ENCODE data around the gene GRIK4. TPM values are rescaled to one million over a fixed set of nuclear protein-coding genes. Genes with fewer than 3 reads are reported as not detected.

GRIK4 gene
- total and polyA plus RNA-seq, 2 donors (not counting 1 experiment from before 2014, with no cell fraction given): 0.12 to 0.27 TPM

GRCh38 chr11:120717623-120718022 lies 206.1 kb downstream of the GRIK4 start:
- Histone ChIP-seq H3K9me3 (ENCODE audit: control extremely low read depth in 1 of 3, control insufficient read depth in 2 of 3, insufficient read depth in 1 of 3, low read length in 2 of 3) (no peaks in the 10 kb centered on the region), H3K9ac (ENCODE audit: low read length) (no peak overlapping the region), H3K4me2 (replicated peaks; ENCODE audit: low read depth, low read length, poor library complexity, severe bottlenecking) (no peak overlapping the region), H4K20me1 (ENCODE audit: control insufficient read depth, insufficient read depth, low read length, poor library complexity, severe bottlenecking) (no peaks in the 10 kb centered on the region), H3K27ac (ENCODE audit: low read length in 2 of 2) (no peak overlapping the region), H3K79me2 (ENCODE audit: control insufficient read depth, insufficient read depth, low read length) (no peaks in the 10 kb centered on the region), H2AFZ (ENCODE audit: insufficient read depth, low read depth, low read length, poor library complexity, severe bottlenecking) (no peak overlapping the region), H3K4me3 (ENCODE audit: control extremely low read depth in 1 of 5, extremely low read depth in 1 of 5, insufficient read depth in 1 of 5, low read depth in 2 of 5, low read length in 4 of 5) (no peak overlapping the region), H3K36me3 (replicated peaks in 1 of 2; ENCODE audit: control extremely low read depth in 1 of 2, control insufficient read depth in 1 of 2, extremely low read depth in 1 of 2, insufficient read depth in 2 of 2, low read length in 1 of 2) (no peaks in the 10 kb centered on the region), H3K4me1 (ENCODE audit: control insufficient read depth in 2 of 2, insufficient read depth in 2 of 2, low read length in 2 of 2) (peaks cover 0 to 8% of the 10 kb centered on the region in 2 donors), H3K27me3 (replicated peaks in 1 of 4; ENCODE audit: control extremely low read depth in 1 of 4, control insufficient read depth in 3 of 4, insufficient read depth in 4 of 4, low read length in 3 of 4) (peaks cover 0 to 2% (median 0%) of the 10 kb centered on the region in 4 experiments)
- Mint-ChIP-seq H3K4me1 (peaks cover 6% of the 10 kb centered on the region), H3K9me3 (ENCODE audit: insufficient read depth) (no peaks in the 10 kb centered on the region), H3K4me3 (no peak overlapping the region), H3K27ac (no peak overlapping the region), H3K27me3 (peaks cover 28% of the 10 kb centered on the region)
- POLR2A ChIA-PET: no interaction called here
- ATAC-seq (ENCODE audit: low read depth) (no peak), DNase-seq (no peak)
- CTCF ChIA-PET: no interaction called here
- no peak for TF ChIP-seq CTCF (IDR thresholded peaks at IDR 0.05)
- TF ChIP-seq EZH2 (IDR thresholded peaks at IDR 0.05; ENCODE audit: borderline replicate concordance, insufficient read depth, low read depth, low read length, poor library complexity, severe bottlenecking): no peak
- intact Hi-C loops (cut with micrococcal nuclease): no loop called here
- 85% methylated on average over 5 of the region's 6 CpGs for WGBS (ENCODE audit: insufficient coverage)

- H3K9me3 Mint-ChIP-seq (ENCODE audit: insufficient read depth): no peaks in the 10 kb centered on the region
- no peak for ATAC-seq (ENCODE audit: low read depth)
- Histone ChIP-seq H3K79me2 (ENCODE audit: control insufficient read depth, insufficient read depth, low read length) (no peaks in the 10 kb centered on the region), H2AFZ (ENCODE audit: insufficient read depth, low read depth, low read length, poor library complexity, severe bottlenecking) (no peak overlapping the region), H3K9ac (ENCODE audit: low read length) (no peak overlapping the region), H3K36me3 (replicated peaks in 1 of 2; ENCODE audit: control extremely low read depth in 1 of 2, control insufficient read depth in 1 of 2, extremely low read depth in 1 of 2, insufficient read depth in 2 of 2, low read length in 1 of 2) (no peaks in the 10 kb centered on the region), H3K9me3 (ENCODE audit: control extremely low read depth in 1 of 3, control insufficient read depth in 2 of 3, insufficient read depth in 1 of 3, low read length in 2 of 3) (no peaks in the 10 kb centered on the region), H3K27me3 (replicated peaks in 1 of 4; ENCODE audit: control extremely low read depth in 1 of 4, control insufficient read depth in 3 of 4, insufficient read depth in 4 of 4, low read length in 3 of 4) (peaks cover 0 to 2% (median 0%) of the 10 kb centered on the region in 4 experiments), H3K4me1 (ENCODE audit: control insufficient read depth in 2 of 2, insufficient read depth in 2 of 2, low read length in 2 of 2) (peaks cover 0 to 8% of the 10 kb centered on the region in 2 donors), H3K27ac (ENCODE audit: low read length in 2 of 2) (no peak overlapping the region), H4K20me1 (ENCODE audit: control insufficient read depth, insufficient read depth, low read length, poor library complexity, severe bottlenecking) (no peaks in the 10 kb centered on the region), H3K4me2 (replicated peaks; ENCODE audit: low read depth, low read length, poor library complexity, severe bottlenecking) (no peak overlapping the region), H3K4me3 (ENCODE audit: control extremely low read depth in 1 of 5, extremely low read depth in 1 of 5, insufficient read depth in 1 of 5, low read depth in 2 of 5, low read length in 4 of 5) (no peak overlapping the region)
- TF ChIP-seq EZH2 (IDR thresholded peaks at IDR 0.05; ENCODE audit: borderline replicate concordance, insufficient read depth, low read depth, low read length, poor library complexity, severe bottlenecking) (no peak), CTCF (IDR thresholded peaks at IDR 0.05) (no peak)
- H3K4me3 Mint-ChIP-seq: no peak overlapping the region
- intact Hi-C loops (cut with micrococcal nuclease): no loop called here
- CTCF ChIA-PET: no interaction called here
- H3K4me1 Mint-ChIP-seq: peaks cover 6% of the 10 kb centered on the region
- H3K27me3 Mint-ChIP-seq: peaks cover 28% of the 10 kb centered on the region
- H3K27ac Mint-ChIP-seq: no peak overlapping the region
- POLR2A ChIA-PET: no interaction called here
- DNase-seq: no peak
- 91% methylated on average over 6 of the region's 8 CpGs for WGBS (ENCODE audit: insufficient coverage)
Measured at GRCh38 chr11:120718171-120718570, 206.6 kb downstream of the GRIK4 start.
